LHCN-M2 (cell line): ENCODE results near the gene HMSD. TPM values are rescaled to one million over a fixed set of nuclear protein-coding genes. Genes with fewer than 3 reads are reported as not detected.
"Not testable (repeated sequence)": the region's sequence is repeated elsewhere in the genome, so short reads cannot be mapped to it uniquely, and the experiment has no call there.

Source experiments
- DNase-seq: peaks from one replicate; pipeline ENCODE4 v3.0.0-alpha.2; 2012; ENCODE audit warnings: low read depth
- polyA plus RNA-seq: library from polyadenylated mRNA; unstranded; fragments of >200 nt; gene quantifications from one replicate; pipeline ENCODE4 v1.2.1, GENCODE V29; 2012; ENCODE audit warnings: missing spikeins
- total RNA-seq: library from RNA; depleted of rRNA; stranded (reverse); fragments of >200 nt; gene quantifications from 2 replicates; pipeline ENCODE4 v1.2.3, GENCODE V29; 2014; rRNA removed

HMSD gene, protein sequence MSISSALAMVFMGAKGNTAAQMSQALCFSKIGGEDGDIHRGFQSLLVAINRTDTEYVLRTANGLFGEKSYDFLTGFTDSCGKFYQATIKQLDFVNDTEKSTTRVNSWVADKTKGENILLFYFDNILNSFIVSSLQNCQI
- not detected in 2 replicates for total RNA-seq
- not detected for polyA plus RNA-seq

DNA sequence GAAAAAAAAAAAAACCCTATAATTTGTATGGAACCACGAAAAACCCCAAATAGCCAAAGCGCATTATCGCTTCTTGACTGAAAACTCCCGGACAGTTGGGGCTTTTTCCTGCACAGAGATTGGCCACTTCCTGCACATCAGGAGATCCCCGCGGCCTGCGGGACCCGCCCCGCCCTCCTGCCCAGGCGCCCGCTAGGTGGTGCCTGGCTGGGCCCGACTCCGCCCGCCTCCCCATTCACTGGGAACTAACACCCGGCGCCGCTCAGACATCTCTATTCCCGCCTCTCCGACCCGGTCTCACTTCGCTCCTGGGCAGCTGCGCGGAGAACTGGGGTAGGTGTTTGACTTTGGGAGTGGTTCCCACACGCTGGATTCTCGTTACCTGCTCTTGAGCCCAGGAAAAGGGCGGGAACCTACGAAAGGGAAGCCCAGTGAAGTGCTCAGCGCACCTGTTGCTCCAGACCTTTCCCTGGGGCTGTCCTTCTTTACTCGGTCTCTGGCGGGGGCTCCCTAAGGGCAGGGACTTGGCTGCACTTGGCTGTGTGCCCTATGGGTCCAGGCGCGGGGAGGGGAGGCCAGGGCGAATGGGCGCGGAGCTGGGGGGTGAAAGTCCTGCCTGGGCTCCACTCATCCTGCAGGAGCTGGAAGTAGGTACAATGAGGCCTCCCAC lies at the start of gene HMSD:
Gene HMSD (plus strand): TSS at position 234 of the 670 bp plus-strand sequence. CDS start 4,155 bp downstream, outside the sequence.
- DNase-seq = peak; percentile 15

DNA sequence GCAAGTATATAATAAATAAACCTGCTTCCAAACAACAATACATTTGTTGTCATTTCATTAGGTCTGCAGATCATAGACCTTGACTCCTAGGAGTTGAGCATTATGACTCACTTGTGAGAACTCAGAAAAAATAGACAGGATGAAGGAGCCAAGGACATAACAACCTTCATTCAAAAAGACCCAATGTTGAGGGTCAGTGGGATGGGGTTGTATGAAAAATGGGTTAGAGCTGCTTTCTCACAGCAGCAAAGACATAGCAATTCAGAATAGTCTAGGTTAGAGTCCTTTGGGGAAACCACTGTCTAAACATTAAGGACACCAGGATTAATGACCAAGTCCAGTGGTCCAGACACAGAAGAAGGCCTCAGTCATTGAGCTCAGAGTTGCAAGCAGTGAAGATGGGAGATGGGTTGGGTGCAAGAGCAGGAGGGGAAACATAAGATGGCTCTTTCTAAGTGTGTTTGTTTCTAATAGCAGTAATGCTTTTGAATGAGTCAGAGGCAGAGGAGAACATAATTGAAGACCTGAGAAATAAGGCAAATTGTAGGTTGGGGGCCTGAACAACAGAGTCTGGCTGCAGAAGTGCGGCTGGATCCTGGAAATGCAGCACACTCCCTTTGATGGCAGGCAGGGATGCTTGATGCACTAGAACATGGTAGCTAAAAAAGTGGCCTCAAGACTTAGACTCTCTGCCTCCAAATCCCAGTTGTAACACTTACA lies 45.1 kb upstream of the HMSD start:
- no peak for DNase-seq

DNA sequence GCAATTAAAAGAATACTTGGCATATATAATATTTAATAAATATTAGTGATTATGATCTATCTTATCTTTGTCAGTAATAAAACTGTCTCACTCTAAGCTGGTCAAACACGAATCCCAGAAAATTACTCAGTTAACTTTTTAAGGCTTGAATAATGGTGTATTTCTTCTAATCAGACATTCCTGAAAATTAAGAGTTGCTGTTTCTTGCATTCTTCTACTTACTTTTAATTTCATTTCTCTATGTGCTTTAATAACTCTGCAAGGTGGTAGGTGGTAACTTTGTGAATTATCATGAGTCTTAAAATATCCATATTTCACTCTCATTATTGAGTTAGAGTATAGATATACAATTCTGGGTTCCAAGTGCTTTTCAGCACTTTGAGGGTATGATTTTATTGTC lies 44.4 kb upstream of the HMSD start:
- DNase-seq = no peak

DNA sequence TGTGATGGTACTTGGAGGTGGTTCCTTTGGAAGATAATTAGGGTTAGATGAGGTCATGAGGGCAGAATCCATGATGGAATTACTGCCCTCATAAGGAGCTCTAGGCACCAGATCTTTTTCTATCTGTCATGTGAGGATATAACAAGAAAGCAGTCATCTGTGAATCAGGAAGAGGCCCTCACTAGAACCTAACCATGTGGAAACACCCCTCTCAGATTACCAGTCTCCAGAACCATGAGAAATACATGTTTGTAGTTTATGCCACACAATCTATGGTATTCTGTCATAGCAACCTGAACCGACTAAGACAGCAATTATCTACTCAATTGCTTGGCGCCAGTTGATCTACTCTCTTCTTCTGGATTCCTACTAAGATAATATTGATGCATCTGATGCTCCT lies 43.7 kb upstream of the HMSD start:
- DNase-seq = no peak

DNA sequence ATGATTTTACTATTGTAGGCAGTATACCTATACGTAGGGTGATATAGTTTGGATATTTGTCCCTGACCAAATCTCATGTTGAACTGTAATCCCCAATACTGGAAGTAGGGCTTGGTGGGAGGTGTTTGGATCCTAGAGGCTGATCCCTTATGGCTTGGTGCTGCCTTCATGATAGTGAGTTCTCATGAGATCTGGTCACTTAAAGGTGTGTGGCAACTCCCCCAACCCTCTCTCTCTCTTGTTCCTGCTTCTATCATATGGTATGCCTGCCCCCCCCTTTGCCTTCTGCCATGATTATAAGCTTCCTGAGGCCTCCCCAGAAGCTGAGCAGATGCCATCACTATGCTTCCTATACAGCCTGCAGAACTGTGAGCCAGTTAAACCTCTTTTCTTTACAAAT lies 43.0 kb upstream of the HMSD start:
- no peak for DNase-seq

DNA sequence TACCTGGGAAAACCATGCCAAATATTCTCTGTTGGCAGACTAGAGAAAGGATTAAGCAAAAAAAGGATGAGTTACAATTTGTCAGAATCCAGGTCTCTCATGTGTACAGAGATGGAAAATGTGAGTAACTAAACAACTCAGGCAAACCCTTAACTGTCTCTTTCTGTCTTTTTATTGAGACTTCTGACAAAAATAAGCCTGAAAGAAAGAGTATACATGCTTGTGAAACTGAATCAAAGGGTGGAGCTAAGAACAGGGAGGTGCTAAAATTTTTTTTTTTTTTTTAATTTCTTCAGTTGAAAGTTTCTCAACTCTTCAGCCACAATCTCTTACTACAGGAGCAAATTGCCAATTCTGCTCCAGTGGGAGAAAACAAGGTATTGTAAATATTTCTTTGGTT lies 41.4 kb upstream of the HMSD start, which contains the start of gene SERPINB10:
Gene SERPINB10 (plus strand): TSS at position 295 of the 400 bp plus-strand sequence. CDS start 7,553 bp downstream, outside the sequence.
- DNase-seq = no peak

DNA sequence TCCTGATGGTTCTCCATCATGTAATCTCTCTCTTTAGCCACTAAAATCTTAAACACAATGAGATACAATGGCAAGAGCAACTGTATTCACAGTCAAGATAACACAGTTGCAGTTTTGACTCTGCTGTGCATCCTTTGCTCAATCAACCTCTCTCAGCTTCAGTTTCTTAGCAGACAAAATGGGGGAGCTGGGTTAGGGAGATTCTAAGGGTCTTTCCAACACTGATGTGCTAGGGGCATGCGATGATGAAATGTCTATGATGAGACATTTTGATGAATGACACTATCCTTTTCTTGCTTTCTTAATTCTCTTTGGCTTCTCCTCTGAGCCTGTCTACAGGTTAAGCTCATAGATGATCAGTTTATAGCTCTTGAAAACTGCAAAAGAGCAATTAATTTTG lies 40.2 kb upstream of the HMSD start:
- DNase-seq = no peak

DNA sequence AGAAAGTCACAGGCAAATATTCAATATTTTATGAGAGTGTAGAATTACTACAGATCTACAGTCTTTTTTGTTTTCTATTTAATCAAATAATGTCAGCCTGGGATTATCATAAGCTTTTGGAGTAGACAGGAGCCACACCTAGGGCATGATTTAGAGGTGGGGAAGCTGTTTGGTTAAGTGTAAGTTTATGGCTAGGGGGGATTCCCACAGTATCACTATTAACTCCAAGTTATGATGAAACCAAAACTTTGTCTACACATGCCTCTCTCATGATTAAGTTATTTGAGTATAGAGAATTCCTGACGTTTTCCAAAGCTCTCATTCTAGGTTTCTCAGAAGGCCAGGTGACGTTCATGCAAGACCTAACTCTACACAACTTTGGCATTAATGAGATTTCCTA lies 39.2 kb upstream of the HMSD start:
- DNase-seq = no peak

DNA sequence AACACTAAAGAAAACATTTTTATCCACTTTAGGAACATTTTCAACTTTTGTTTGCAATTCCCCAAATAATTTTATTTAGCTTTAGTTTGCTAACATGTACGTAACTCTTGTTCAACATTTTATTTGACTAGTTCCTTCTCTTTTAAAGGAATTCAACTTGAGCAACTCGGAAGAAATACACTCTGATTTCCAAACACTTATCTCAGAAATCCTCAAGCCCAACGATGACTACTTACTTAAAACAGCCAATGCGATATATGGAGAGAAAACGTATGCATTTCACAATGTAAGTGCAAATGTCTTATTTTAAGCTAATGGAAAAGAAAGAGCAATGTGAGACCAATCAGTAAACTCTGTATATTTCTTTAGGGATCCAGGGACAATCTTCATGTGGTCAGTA lies 31.3 kb upstream of the HMSD start:
- no peak for DNase-seq

DNA sequence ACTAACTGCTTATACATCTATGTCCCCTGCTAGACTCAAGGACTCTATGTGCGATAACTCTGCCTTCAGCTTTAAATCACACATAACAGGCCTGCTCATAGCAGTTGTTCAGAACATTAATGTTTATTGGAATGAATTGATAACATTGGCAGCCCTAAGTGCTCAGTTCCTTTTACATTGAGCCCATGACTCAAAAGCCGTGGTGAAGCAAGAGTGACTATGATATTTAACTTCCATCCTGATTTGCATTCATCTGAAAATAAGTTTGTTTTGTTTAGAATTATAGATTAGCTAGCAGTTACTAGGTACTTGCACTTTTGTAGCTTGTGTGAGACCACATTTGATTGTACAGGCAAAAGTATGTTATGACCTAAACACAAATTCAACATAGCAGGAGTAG lies 27.1 kb upstream of the HMSD start:
- no peak for DNase-seq

DNA sequence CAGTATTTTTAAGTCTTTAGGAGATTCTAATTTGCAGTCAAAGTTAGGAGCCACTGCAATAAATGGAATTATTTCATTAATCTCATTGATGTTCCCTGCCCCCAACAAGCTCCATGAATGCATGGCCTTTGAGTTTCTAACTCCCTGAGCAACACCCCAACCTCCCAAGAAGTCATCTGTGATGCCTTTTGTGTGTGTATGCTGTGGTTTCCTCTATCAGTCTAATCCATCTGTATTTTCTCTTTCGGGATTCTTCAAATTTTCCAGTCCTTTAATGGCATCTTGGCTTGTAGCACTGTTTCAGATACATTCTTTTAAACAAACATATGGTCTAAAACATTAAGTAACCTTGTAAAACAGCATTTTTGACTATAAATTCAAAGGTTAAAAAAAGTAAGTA lies 24.6 kb upstream of the HMSD start:
- no peak for DNase-seq

DNA sequence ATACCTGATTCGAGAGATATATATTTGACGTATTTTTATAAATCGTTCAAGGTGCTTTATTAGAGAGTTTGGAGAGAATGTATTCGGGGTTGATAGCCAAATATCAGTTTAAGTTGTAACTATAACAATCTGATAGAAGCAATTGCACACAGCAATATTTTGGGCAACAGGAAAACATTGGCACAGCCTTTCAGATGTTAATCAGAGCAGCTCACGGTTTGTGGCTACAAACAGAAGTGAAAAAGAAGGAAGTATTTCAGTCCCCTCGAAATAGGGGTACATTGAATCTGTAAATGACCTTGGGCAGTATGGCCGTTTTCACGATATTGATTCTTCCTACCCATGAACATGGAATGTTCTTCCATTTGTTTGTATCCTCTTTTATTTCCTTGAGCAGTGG lies 20.8 kb upstream of the HMSD start:
- DNase-seq = no peak

DNA sequence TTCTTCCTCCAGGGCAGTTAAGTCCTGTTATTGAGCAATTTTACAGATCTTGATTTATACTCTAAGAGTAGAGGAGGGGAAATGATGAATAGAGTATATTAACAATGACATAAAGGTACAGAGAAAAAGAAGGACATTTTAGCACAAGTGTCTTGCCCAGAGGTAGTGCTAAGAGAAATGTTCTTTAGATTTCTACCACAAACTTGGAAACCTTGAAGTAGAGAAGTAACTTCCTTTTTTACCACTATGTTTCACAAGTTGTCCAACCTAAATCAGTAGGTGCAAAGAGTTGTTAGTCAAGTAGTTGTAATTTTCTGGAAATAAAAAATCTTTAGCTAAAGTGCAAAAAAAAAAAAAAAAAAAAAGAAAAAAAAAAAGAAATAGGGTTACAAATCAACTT lies 19.7 kb upstream of the HMSD start:
- not testable (repeated sequence) for DNase-seq

DNA sequence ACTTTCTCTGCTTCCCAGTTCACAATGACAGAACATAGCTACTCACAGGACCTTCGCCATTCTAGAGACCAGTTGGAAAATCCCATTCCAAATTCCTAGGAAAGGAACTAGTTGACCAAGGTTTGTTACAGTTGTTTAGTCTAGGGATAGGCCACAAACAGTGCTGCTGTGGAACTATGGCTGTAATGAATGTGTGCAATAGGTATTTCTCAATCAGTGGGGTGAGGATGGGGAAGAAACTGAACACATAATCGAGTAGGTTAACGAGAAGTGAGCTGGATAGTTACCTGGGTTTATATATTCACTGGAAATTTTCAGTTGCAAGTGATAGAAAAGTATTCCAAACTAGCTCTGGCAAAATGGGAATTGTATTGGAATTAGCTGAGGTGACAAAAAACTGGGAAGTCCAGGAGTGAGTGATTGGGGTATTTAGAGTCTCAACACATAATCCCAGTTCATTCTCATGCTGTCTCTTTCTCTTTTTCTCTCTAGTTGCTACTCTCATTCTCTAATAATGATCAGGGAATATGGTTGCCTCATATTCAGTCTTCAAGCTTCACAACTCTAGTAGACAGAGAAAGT lies 18.2 kb upstream of the HMSD start:
- no peak for DNase-seq

DNA sequence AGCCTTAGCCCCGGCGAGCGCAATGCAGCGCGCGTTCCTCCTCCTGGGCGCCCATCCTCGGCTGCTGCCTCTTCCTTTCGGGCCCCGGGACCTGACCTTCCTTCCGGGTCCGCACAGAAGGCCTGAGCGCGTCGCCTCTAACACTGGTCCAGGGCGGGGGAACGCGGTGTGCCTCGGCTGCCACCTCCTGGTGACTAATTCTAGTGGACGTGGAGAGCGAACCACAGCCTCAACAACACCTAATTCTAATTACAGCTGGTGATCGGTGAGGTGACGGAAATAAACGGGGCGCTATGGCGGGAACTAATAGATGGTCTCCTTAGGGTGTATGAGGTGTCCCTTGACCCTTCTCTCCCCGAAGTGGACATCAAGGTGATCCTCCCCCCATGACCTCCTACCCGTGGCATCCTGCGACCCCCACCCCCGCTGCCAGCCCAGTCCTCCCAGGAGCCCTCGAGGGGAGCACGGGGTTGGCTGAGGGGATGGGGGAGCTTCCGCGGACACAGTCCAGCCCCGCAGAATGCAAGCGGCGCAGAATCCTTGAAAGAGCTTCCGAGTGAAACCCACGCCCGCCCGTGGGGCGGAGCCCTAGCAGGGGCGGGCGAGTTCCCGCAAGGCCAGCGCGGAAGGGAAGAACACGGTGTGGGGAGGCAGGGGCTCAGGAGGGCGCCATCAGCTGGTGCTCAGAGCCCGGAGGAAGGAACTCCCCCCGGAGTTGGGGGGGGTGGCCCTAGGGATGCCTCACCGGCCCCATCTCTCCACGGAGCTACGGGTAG lies 12.8 kb upstream of the HMSD start:
- DNase-seq = peak; percentile 74

DNA sequence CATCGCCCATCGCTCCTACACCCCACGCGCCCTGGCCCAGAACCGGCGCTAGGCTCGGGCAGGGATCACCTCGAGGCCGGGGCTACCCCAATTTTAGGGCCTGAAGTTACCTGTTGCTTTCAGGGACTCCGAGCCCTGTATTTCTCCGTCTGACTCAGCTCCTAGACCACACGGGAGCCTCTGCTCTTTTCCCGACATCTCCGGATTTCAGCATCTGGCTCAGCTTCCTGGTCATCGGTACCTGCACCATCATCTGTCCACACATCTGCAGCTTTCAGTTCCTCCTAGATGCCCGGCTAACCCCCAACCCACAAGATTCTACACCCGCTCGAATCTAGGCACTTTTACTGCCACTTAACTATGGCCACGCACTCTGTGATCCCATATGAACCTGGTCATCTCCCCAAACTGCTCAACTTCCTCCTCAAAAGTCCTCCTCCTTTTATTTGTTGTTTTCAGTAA lies 12.1 kb upstream of the HMSD start:
- DNase-seq = no peak

DNA sequence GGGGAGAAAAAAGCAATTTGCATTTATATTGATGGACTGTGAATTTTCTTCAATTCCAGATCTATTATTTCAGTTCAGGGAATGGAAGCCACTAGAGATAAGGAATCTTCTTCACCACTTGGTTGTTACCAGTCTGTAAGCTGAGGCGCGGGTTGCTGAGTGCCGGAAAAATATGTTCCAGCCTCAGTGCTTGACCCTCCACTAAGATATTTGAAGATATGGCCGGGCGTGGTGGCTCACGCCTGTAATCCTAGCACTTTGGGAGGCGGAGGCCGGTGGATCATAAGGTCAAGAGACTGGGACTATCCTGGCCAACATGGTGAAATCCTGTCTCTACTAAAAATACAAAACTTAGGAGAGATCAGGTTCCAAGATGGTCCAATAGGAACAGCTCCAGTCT lies 9.1 kb upstream of the HMSD start:
- DNase-seq = no peak

DNA sequence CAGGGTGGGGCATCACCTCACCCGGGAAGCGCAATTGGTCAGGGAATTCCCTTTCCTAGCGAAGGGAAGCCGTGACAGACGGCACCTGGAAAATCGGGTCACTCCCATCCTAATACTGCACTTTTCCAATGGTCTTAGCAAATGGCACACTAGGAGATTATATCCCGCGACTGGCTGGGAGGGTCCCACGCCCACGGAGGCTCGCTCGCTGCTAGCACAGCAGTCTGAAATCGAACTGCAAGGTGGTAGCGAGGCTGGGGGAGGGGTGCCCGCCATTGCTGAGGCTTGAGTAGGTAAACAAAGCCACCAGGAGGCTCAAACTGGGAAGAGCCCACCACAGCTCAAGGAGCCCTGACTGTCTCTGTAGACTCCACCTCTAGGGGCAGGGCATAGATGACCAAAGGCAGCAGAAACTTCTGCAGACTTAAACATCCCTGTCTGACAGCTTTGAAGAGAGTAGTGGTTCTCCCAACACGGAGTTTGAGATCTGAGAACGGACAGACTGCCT lies 8.5 kb upstream of the HMSD start:
- not testable (repeated sequence) for DNase-seq

DNA sequence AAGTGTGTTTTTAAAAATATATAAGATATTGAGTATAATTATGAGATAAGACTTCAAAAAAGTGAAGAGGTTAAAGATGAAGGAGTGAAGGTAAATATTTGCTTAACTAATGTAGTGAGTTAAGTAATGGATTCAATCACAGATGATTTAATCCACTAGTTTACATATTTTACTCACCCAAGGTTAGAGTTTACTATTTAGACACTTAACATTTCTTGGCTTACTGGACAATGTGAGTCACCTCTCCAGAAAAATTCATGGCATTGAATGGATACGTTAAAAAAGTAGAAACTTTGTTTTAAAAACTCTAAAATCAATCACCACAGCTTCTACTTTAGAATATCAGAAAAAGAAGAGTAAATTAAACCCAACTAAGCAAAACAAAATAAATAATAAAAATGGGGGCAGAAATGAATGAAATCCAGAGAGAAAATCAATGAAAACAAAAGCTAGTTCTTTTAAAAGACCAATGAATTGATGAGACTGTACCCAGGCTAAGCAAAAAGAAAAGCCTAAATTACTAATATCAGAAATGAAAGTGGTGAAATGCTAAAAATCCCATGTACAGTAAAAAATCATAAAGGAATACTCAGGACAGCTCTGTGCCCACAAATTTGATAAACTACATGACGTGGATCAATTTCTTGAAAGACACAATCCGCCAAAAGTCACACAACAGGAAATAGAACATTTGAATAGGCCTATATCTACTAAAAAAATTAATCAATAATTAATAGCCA lies 1.9 kb upstream of the HMSD start:
- no peak for DNase-seq

DNA sequence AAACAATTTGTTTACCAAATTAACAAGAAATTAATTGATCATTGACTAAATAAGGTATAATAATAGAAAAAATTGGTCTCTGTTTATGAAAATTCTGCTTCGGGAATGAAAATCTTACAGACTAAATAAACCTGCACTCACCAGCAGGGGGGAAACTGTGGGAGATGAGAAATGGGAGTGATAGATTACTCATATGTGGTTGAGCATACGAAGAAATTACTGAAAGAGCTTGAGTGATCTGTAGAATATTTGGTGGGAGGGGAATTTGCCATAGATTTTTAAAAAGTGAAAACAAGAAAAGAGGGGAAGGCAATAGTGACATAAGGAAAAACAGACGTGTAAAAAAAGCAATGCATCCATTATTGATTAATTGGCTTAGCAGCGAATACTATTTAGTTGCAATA lies 2.2 kb downstream of the HMSD start:
- DNase-seq = peak; percentile 42

DNA sequence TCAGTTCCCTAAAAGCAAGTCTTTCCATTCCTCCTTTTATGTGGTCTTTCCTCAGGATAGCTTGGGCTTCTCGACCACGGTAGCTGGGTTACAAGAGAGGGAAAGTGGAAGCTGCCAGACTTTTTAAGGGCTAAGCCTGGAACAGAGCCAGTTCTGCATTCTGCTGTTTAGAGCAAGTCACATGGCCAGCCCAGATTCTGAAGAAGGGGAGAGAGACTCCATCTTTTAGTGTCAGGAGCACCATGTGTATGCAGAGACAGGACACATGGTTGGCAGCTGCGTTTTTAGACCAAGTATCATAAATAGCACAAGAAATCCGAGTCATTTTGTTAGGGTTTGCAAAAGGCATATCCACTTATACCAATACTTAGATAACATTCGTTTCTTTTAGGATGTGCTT lies 4.7 kb downstream of the HMSD start:
- no peak for DNase-seq
